GM19324 (cell line): ENCODE measurements around the gene MFSD6L.

Experiments
- ATAC-seq: cut with Tn5 transposase; IDR thresholded peaks from one replicate; pipeline ENCODE4 v1.9.1; 2021; ENCODE audit warnings: mild to moderate bottlenecking, moderate library complexity; ENCODE audit not compliant: unreplicated experiment, low FRiP score

Gene MFSD6L, protein sequence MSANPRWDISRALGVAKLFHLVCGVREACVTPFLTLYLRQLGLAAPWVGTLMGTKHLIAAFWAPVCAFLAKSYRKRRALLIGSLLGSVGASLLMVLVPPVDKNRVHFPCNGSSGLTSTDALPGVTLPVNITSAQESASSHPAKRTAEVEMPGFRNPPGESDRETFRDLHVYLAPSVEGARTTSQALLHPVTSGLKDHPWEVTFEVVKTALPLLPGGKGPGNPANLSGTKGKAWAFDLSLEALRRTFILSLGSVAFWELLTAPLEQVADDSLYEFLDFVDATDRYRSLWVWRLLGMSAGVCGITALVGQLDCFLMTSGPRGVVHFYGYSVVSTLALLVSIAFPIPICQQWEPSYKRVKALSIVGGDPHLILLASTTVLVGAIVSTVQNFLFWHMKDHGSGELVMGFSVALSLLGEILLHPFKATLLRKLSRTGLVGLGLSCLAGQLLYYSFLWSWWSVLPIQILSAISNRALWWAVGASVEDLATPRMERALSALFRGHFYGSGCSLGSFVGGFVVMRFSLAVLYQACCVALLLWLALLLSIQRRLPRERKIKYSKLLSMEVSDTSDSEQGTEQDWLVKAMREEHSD

DNA sequence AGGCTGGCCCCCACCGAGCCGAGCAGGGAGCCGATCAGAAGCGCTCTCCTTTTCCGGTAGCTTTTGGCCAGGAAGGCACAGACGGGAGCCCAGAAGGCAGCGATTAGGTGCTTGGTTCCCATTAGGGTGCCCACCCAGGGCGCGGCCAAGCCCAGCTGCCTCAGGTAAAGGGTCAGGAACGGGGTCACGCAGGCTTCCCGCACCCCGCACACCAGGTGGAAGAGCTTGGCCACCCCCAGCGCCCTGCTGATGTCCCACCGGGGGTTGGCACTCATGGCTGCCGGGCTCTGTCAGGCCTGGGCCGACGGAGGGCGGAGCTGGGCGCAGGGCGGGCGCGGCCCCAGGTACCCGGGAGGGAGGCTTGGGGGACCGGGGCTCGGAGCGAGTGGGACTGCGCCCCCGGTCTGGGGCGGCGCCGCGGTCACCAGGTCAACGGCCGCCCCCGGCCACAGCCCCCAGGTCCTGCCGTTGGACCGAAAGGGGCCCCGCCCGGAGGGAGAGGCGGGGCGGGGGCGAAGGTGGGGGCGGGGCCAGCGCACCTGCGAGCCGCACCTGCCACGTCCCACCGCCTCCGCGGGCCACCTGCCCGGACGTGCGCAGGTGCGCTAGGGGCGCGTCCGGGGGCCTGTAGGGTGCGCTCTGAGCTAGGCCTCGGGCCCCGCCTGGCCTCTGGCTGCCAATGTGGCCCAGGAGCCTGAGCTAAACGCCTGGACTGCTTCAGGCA, at the start of gene MFSD6L:
Gene MFSD6L (minus strand): TSS at position 520 of the 724 bp plus-strand sequence. CDS start 245 bp downstream, at position 275.
- ATAC-seq, result no peak

DNA sequence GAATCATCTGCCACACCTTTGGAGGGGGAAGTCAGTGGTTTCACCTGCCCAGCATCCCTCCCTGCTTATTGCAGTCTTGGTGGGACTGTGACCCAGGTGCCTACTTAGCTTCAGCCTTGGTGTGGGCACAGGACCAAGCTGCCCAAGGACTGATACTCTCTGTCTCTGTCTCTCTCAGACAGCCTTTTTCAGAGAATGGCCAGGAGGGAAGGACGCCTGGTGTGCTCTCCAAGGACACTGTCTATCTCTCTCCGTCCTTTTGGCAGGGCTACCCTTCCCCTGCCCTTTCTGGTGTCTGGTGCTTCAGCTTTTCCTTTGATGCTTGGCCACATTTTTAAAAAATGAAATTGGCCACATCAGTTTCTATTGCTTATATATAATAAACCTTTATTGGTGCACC, 48.7 kb upstream of the MFSD6L start:
- ATAC-seq, result no peak

DNA sequence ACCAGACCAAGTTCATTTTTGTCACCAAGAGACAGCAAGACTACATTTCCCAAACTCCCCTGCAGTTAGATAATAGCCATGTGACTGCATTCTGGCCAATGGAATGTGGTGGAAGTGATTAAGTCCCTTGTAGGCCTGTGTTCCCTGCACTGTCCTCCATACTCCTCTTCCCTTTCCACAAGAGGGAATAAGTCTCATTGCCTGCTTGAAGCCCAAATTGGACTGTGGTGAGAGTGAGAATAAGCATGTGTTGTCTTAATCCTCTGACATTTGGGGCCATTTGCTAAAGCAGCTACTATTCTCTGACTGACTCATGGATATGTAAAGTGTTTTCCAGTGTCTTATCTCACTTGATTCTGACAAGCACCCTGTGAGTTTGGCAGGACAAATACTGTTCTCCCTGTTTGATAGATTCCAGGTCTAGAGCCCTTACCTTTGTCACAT, 47.6 kb upstream of the MFSD6L start:
- no peak for ATAC-seq

DNA sequence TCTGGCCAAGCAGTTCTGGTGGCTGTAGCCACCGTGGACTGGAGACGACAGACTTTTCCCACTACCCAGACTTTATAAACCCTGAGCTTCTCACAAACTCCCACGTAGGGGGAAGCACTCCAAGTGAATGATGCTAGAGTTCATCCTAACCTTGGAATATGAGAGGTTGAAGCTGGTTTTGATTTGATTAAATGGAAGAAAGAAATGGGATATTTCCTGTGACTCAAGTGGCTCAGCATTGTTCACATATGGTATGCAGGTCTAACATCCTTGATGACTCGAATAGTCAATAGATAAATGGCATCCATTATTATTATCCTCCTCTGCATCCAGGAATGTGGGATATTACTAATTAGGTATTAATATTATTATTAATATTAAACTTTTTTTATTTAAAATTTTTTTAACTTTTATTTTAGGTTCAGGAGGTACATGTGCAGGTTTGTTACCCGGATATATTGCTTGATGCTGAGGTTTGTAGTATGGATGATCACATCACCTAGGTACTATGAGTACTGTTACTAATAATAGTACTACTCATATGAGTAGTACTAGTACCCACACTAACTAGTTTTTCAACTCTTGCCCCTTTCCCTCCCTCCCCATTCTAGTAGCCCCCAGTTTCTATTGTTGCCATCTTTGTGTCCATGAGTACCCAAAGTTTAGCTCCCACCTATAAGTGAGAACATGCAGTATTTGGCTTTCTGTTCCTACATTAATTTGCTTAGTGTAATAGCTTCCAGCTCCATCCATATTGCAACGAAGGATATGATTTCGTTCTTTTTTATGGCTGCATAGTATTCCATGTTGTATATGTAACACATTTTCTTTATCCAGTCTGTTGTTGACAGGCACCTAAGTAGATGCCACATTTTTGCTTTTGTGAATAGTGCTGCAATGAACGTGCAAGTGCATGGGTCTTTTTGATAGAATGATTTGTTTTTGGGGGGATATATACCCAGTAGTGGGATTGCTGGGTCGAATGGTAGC, 45.4 kb upstream of the MFSD6L start:
- ATAC-seq, result no peak

DNA sequence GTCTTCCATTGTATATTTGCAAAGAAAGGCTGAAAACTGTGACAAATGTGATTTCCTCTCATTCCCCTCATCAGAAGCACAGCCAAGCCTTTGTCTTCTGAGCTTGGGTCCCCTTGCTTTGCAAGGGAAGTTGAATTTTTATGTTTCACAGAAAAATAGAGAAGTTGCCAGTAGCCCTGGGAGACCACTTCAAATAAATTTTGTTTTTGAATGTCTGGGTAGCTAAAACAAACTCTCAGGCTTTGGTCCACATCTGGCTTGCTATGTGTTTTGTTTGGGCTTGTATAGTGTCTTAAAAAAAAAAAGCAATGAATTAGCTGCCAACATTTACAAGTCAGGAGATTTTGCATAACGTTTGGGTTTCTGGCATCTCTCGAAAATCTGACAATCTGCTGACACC, 44.2 kb upstream of the MFSD6L start:
- ATAC-seq, result no peak

DNA sequence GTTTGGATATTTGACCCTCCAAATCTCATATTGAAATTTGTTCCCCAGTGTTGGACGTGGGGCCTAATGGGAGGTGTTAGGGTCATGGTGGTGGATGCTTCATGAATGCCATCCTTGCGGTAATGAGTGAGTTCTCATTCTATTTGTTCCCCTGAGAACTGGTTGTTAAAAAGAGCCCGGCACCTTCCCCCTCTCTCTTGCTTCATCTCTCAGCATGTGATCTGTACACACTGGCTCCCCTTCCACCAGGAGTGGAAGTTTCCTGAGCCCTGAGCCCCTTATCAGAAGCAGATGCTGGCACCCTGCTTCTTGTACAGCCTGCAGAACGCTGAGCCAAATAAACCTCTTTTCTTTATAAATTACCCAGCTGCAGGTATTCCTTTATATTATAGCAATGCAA, 42.7 kb upstream of the MFSD6L start:
- no peak for ATAC-seq

DNA sequence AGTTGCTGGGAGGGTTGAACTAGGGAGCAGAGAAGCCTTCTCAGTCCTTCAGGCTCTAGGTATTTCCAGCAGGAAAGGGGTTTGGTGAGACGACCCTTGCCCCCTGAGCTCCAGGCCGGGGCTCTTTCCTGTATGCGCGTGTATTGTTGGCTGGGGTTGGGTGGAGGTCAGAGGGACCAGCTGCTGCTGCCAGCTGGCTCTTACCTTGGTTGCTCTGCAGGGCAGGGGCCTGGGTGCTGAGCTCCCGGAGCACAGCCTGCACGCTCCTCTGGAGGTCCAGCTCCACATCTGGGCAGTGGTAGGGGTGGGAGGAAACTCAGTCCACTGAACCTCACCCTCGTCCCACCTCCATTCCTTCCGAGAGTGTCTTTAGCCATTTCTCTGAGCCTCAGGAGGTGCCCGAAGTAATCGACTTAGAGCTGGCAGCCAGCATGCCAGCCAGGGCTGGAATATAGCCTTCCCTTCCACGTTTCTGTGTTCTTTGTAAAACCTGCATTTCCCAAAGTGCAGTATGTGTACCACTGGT, 40.3 kb upstream of the MFSD6L start:
- ATAC-seq, result no peak

DNA sequence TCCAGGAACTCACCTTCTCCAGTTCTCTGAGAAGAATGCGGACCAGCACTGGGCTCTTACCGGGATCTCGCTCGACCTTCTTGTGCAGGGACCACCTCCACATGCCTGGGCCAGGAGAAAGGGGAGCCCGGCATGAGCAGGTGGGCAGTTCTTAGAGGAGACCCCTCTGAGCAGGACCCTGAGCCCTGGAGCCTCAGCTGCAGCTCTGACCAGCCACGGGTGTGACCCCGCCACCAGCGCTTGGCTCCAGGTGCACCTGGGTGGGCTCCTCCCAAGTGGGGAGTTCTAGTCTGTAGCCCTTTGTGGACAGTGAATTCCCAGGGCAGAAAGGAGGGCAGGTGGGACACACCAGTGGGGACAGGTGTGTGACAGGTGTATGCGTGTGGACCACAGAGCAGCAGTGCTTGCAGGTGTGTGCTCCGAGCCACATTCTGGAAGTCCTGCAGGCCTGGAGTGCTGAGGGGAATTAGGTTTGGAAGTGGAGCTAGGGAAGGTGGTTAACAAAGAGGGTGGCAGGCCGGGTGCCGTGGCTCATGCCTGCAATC, 39.5 kb upstream of the MFSD6L start:
- ATAC-seq, result no peak

DNA sequence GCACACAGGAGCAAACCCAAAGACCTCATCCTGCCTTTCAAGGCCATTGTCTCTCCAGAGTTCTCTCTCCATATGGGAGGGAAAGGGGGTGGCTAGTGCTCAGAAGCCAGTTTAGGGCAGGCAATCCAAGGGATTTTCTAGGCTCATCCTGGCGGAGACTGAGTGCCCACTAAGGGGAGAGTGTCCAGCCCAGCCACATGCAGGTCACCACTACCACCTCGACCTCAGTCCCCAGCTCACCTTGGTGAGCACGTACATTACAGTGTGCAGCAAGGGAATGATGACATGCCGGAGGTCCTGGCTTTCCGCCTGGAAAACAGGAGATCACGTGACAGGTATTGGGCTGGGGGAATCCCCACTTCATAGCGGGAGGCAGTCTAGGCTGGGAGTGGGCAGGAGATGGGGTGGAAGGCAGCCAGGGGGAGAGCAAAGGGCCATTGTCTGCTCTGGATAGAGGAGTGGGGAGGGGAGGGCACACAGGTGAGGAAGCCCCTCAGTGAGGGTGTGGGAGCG, 38.5 kb upstream of the MFSD6L start:
- no peak for ATAC-seq

DNA sequence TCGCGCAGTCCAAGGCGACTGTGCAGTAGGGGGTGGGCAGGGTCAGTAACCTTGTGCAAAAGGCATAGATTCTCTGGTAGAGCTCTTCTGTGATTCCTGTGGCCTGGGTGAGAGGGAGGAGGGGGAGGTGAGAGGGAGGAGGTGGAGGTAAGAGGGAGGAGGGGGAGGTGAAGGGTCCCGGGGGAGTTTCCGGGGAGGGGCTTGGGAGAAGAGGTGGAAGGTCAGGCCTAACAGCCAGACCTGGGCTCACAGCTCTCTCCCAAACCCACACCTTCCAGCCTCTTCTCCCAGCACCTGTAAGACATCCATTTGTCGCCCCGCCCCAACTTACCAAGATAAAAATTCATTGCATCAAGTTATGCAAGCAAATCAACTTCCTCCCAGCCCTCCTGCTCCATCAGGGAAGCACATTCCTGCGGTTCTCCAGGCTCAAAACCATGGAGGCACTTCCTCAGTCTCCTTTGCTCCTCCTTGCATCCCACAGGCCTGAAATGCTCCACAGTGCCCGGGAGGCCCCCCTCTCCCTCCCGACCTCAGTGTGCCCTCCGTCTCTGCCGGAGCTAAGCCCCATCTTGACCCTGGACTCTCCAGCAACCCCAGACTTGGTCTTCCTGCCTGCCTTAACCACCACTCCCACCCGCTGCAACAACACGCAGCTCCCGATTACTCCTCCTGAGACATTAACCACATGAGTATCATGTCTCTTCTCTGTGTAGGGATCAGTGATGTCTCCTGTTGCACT, 37.8 kb upstream of the MFSD6L start:
- no peak for ATAC-seq

DNA sequence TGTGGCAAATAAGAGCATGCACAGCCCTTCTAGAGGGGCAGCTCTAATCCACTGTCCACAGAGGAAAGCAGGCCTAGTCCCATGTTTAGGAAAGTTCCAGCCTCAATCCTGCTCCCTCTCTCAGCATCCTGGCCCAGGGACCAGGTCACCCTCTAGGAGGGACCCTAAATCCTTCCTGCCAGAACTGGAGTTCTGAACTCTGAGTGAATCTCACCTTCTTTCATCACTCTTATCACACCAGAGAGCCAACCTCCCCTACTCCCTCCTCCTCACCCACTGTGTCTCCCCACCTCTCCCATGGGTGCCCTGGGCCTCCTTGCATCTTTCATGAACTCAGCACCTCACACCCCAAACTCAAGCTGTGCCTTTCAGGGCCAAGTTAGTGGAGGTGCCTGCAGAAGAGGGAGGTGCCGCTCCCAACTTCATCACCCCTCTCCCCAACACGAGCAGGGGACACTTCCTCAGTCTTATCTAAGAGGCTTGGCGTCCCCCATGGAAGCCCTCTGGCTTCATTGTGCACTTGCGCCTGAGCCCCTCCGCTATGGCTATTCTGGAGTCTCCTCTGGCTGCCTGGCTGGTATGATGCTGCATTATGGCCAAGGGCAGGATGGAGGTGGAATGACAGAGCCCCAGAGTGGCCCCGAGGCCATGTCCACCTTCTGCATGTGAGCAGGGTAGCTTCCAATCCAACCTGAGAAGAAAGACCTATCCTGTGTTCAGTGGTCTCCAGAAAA, 36.6 kb upstream of the MFSD6L start:
- no peak for ATAC-seq

DNA sequence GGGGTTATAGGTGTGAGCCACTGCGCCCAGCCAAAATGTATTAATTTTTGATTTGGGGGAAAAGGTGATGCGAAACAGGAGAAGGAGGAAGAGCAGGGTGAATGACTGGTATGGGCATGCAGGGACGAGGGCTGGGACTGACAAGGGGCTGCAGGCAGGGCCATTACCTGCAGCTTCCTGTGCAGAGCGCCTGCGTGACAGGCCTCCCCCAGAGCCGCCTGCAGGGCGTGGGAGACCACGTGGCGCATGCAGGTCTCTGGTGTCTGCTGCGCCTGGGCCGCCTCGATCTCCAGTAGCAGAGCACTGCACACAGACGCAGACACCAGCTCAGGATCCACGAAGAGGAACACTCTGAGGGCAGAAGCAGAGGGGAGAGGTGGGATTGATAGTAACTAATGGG, 35.9 kb upstream of the MFSD6L start:
- ATAC-seq, result no peak

DNA sequence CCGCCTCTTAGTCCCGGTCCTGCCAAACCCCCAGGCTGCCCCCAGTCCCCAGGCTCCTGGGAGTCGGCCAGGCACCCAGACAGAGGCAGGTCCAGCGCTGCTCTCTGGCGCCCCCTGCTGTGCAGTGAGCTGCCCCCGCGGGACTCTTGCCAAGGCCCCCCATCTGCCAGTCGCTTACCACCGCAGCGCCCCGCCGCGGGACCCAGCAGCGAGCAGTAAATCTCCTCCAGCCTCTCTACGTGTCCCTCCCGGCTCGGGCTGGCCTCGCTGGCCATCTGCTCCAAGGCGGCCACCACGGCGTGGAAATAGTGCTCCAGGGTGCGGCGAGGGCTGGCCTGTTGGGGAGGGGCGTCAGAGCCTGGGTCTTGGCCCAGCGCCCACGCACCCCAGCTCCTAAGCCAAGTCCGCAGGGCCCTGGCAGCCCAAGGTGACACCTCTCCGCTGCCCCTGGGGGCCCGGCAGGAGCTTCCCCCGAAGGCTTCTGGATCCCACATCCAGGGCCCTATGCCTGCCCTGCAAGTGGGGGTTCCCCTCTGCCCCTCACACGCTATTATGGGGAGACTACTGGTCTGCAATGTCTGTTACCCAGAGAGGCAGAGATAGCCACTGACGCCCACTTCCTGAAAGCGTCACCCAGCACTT, 33.7 kb upstream of the MFSD6L start:
- ATAC-seq, result no peak

DNA sequence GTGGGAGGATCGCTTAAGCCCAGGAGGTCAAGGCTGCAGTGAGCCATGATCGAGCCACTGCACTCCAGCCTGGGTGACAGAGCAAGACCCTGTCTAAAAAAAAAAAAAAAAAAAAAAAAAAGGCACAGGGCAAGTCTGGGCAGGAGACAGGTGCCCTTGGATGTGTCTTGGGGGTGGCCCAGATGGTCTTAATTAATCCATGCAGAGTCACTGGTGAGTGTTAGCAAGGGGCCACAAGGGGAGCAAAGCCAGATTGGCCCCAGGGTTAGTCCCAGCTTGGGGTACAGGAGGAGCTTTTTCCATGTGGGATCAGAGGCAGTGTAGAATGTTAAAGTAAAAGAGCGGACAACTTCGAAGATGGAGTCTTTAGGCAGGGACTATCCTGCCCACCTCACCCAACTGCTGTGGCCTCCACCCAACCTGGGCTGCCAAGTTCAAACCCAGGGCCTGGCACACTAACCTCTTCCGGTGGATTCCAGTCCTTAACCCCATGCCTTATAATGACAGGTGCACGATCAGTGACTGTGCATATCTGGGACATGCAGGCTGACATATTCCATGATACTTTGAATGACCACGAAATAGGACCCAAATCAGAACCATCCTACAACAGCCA, 32.2 kb upstream of the MFSD6L start:
- ATAC-seq, result no peak

DNA sequence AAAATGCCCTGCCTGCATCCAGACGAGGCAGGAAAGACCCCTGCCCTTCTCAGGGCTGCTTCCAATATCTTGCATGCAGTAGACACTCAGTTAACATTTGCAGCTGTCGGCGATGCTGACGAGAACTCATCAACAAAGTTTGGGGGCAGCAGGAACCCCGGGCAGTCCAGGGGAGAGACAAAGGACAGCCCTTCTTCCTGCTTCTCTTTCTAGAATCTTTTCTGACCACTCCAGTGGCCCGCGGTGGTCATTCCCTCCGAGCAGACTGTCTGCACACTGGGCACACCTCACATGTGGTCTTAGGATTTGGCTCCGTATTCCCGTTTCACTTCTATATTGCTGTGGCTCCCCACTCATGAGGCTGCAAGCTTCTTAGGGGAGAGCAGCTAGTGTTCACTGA, 31.0 kb upstream of the MFSD6L start:
- ATAC-seq, result no peak

DNA sequence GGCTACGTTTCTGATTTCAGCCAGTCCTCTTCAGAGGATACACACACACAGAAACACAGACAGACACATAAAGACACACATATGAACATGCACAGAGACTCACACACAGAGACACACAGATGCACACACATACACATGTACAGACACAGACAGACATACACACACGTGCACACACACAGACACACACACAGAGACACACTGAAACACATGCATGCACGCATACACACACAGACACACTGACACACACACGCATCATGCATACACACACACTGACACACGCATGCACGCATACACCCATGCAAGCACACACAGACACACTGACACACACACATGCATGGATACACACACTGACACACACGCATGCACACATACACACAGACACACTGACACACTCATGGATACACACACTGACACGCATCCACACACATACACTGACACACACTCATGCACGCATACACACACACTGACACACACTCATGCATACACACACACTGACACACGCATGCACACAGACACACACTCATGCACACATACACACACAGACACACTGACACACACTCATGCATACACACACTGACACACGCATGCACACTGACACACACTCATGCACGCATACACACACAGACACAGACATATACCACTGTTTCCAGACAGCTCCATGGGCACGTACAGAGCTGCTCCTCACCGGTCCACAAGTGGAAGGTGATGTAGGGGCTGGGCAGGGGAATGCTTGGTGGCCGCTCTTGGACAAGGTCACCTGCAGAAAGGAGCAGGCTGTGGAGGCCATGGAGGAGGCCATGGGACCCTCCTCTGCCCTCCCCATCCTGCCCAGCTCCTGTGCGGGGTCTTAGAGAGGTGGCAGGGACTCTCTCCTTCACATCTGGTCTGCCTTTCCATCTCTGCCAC, 30.1 kb upstream of the MFSD6L start:
- ATAC-seq, result no peak
